HG02763 (cell line): ENCODE results near the gene S100A12.

ENCODE experiments used
- ATAC-seq: cut with Tn5 transposase; IDR thresholded peaks from one replicate; pipeline ENCODE4 v1.9.1; 2021; ENCODE audit warnings: mild to moderate bottlenecking, moderate library complexity; ENCODE audit not compliant: unreplicated experiment

The S100A12 gene

GRCh38 chr1:153397051-153397923 lies 21.9 kb upstream of the S100A12 start:
- ATAC-seq: no peak

DNA sequence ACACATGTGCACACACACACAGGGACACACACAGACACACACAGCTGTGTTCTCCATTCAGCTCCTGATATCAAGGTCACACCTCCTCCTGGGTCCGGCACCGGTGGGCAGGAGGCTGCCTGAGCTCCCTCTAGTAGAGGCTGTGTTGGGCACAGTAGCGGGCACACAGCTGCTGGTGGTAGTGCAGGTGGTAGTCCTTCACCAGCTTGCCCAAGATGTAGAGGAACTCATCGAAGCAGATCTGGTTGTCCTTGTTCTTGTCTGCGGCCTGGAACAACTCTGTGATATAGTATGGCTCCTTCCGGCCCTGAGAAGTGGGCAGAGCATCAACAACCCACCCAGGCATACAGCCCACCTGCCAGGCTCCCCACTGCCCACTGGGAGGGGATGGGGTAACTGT lies 21.0 kb upstream of the S100A12 start:
- no peak for ATAC-seq

- no peak for ATAC-seq
These were observed 20.4 kb upstream of the S100A12 start for GRCh38 chr1:153395776-153396175.

- no peak for ATAC-seq
These were observed 19.8 kb upstream of the S100A12 start for GRCh38 chr1:153395136-153395685.

DNA sequence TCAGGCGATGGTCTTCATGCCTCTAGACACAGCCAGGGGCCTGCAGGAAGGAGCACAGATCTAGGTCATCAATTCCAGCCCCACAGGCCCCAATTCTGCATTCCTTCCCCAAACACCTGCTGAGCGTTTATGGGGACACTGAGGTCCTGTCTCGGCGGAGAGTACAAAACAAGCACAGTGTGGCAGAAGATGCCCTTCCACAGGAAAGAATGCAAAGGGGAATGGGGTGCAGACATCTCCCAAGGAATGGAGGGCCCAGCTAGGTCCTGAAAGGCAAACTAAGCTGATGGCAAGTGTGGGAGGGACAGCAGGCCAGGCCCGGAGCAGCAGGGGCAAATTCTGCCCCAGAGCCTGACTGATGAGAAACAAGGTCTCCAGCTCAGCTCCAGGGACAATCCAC lies 19.0 kb upstream of the S100A12 start:
- ATAC-seq: no peak

GRCh38 chr1:153393926-153394325 lies 18.5 kb upstream of the S100A12 start:
- no peak for ATAC-seq

- no peak for ATAC-seq
These were observed 17.4 kb upstream of the S100A12 start for GRCh38 chr1:153392822-153393221.

GRCh38 chr1:153392258-153392657 lies 16.8 kb upstream of the S100A12 start:
- no peak for ATAC-seq

DNA sequence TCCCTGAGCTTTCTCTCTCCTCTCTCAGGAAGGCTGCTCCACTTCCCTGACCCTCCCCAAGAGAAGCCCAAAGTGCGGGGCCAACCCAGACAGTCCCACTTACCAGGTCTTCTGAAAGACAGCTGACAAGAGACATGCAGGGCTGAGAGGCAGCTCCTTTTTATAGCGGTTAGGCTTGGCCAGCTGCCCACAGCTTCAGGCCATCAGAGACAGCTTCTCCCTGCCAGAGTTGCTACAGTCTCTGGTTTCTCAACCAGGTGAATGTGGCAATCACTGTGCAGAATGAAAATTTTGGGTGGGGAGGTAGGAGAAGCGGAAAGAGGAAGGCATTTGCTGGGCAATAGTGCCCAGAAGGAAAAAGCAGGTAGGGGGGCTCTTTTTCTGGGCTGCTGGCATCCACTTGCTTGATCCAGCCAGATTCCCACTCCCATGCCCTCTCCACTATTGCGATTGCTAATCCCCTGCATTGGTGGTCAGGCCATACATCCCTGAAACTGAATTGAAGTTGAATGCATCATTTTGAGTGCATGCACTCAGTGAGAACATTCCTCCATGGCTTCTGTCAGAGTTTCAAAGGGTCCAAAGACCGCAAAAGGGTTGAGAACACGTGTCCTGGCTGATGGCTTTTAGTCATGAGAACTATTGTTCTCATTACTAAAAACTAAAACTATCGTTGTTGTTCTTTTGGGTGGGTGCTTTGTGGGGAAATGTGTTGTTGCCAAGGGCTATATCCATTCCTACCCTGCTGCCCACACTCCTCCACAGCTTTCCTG lies 15.7 kb upstream of the S100A12 start, which contains the start of gene S100A8:
Gene S100A8, minus strand, starts transcription at position 136 of the 773 bp plus-strand sequence. CDS start 538 bp downstream, outside the sequence.
- ATAC-seq: no peak

- no peak for ATAC-seq
These were observed 14.8 kb upstream of the S100A12 start for GRCh38 chr1:153389973-153390879.

GRCh38 chr1:153389401-153389800 lies 14.0 kb upstream of the S100A12 start:
- no peak for ATAC-seq

DNA sequence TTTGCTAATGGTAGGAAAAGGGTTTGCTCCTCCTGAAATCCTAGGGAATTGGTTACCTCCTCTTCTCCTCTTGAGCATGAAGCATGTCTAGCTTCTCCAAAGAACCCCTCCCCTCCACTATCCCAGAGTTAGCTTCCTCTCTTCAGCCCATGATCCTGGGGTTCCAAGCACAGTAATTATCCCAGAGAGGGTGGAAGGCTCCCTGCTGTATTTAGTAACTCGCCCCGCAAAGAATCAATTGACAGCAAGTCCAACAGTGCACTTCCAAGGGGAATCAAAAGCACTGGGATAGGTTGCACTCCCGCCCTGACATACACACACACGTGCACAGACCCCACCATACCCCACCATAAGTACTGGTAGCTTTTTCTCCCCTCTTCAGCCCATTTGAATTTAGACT lies 12.4 kb upstream of the S100A12 start:
- ATAC-seq: no peak

DNA sequence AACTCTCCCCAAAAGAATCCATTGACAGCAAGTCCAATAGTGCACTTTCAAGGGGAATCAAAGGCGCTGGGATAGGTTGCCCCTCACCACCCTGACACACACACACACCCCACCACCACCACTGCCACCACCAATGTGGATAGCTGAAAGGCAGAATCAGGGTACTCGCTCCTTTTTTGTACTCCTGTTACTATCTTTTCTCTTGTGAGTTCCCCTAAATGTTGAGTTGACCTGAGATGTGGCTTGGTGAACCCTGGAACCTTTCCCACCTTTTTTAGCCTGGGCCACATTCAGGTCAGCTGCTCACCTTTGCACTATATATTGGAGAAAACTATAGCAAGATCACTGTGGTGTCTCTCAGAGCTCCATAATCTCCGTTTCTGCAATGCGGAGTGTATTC lies 11.6 kb upstream of the S100A12 start:
- ATAC-seq: no peak

DNA sequence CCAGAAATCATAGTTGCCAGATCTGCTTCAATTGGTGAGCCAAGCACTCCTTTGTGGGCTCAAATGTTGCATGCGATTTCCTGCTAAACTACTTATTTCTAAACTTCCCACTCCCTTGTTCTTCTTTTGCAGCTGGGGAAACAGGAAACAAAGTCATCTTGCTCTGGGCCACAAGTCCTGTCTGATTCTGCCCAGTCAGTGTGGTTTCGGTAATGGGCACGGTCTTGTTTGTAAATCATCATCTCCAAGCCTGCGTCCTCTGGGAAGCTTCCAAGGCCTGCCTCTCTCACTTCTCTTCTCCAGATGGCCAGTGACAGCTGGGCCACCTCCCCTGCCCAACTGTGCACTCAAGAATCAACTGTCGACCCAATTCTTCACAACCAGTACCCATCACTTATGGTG lies 11.1 kb upstream of the S100A12 start:
- ATAC-seq: no peak

GRCh38 chr1:153384958-153385580 lies 9.6 kb upstream of the S100A12 start:
- no peak for ATAC-seq

DNA sequence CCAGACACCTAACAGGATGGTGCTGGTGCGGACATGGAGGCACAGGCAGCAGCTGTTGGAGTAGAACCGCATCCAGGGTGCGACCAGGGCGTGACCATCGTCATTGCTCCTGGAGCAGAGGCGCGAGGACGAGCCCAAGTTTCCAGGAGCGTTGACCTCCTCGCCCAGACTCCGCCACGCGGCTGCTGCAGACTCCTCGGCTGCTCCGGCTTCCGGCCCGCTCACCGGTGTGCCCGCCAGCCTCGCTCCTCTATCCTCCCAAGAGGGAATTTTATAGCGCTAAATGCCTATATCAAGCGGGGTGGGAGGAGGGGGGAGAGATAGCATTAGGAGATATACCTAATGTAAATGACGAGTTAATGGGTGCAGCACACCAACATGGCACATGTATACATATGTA lies 5.3 kb upstream of the S100A12 start:
- ATAC-seq: no peak

- no peak for ATAC-seq
These were observed 4.2 kb upstream of the S100A12 start for GRCh38 chr1:153379591-153379990.

GRCh38 chr1:153374071-153374470 lies 1.4 kb downstream of the S100A12 start:
- ATAC-seq: no peak

GRCh38 chr1:153372571-153372970 lies 2.9 kb downstream of the S100A12 start:
- ATAC-seq: no peak

DNA sequence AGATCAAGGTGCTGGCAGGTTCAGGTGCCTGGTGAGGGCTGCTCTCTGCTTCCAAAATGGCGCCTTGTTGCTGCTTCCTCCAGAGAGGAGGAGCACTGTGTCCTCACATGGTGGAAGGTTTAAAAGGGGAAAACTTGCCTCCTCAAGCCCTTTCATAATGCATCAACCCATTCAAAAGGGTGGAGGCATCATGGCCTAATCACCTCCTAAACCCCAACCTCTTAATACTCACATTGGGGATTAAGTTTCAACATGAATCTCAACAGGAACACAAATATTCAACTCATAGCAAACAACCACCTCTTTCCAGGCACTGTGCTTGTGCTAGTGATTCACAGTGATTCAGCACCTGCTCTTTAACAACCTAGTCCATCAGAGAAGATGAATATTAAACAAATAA lies 4.2 kb downstream of the S100A12 start:
- ATAC-seq: no peak
